HepG2 (cell line): ENCODE data around the gene EXOC6B. TPM values are rescaled to one million over a fixed set of nuclear protein-coding genes. Genes with fewer than 3 reads are reported as not detected.

Source experiments
- ELF3 ChIP-seq: IDR thresholded peaks from 2 replicates; pipeline ENCODE4 v1.6.1; 2016; ENCODE audit warnings: missing genetic modification reagents, missing compliant biosample characterization
- FOSL1 ChIP-seq: sonication (generic); formaldehyde crosslinking; IDR thresholded peaks from 2 replicates; pipeline ENCODE4 v1.9.0; 2021; ENCODE audit warnings: missing genetic modification reagents, borderline replicate concordance
- FOXK1 ChIP-seq: sonication (generic); formaldehyde crosslinking; IDR thresholded peaks from 2 replicates; pipeline ENCODE4 v1.4.0; 2020; ENCODE audit warnings: low read depth, missing genetic modification reagents, borderline replicate concordance
- HDAC1 ChIP-seq: sonication (generic); formaldehyde crosslinking; IDR thresholded peaks from 2 replicates; pipeline ENCODE4 v1.5.1; 2020; ENCODE audit warnings: mild to moderate bottlenecking, missing genetic modification reagents
- HMG20B ChIP-seq: conservative IDR thresholded peaks from 2 replicates; pipeline ENCODE4 v1.6.1; 2016; ENCODE audit warnings: missing genetic modification reagents, missing compliant biosample characterization
- NFIC ChIP-seq: IDR thresholded peaks from 2 replicates; pipeline ENCODE4 v1.6.1; 2012; ENCODE audit warnings: mild to moderate bottlenecking, low read length, inconsistent platforms
- PATZ1 ChIP-seq: sonication (generic); formaldehyde crosslinking; IDR thresholded peaks from 2 replicates; pipeline ENCODE4 v1.4.0; 2020; ENCODE audit warnings: missing genetic modification reagents
- TBX3 ChIP-seq: fragments of 450-650 bp; IDR thresholded peaks from 2 replicates; pipeline ENCODE4 v1.6.1; 2017; ENCODE audit warnings: antibody characterized with exemption, mild to moderate bottlenecking, inconsistent platforms, borderline replicate concordance
- ZFP62 ChIP-seq: sonication (generic); formaldehyde crosslinking; IDR thresholded peaks from 2 replicates; pipeline ENCODE4 v1.4.0; 2020; ENCODE audit warnings: missing genetic modification reagents
- ZNF12 ChIP-seq: sonication (generic); formaldehyde crosslinking; IDR thresholded peaks from 2 replicates; pipeline ENCODE4 v1.5.0; 2020; ENCODE audit warnings: missing genetic modification reagents
- ZNF224 ChIP-seq: sonication (generic); formaldehyde crosslinking; IDR thresholded peaks from 2 replicates; pipeline ENCODE4 v1.5.0; 2020; ENCODE audit warnings: mild to moderate bottlenecking, missing genetic modification reagents
- ZNF30 ChIP-seq: sonication (generic); formaldehyde crosslinking; IDR thresholded peaks from 2 replicates; pipeline ENCODE4 v1.5.0; 2020; ENCODE audit warnings: mild to moderate bottlenecking, missing genetic modification reagents
- ZNF431 ChIP-seq: sonication (generic); formaldehyde crosslinking; IDR thresholded peaks from 2 replicates; pipeline ENCODE4 v1.9.0; 2022; ENCODE audit warnings: missing genetic modification reagents, low read depth, mild to moderate bottlenecking, borderline replicate concordance
- ZNF564 ChIP-seq: sonication (generic); formaldehyde crosslinking; IDR thresholded peaks from 2 replicates; pipeline ENCODE4 v1.8.1; 2023; ENCODE audit warnings: mild to moderate bottlenecking, missing genetic modification reagents
- ZNF709 ChIP-seq: sonication (generic); formaldehyde crosslinking; IDR thresholded peaks from 2 replicates; pipeline ENCODE4 v1.5.0; 2020; ENCODE audit warnings: mild to moderate bottlenecking, missing genetic modification reagents
- ZNF792 ChIP-seq: IDR thresholded peaks from 2 replicates; pipeline ENCODE4 v1.6.1; 2016
- polyA plus RNA-seq, 8 experiments: library from polyadenylated mRNA; depleted of rRNA in 3 of 8; stranded (reverse) in 7 of 8; unstranded in 1 of 8; fragments of >200 nt; fragmentation: Illumina TruSeq in 4 of 8; extraction: Trizol in 4 of 8; gene quantifications; 2 replicates each; pipeline versions ENCODE4 v1.2.1 to v1.2.3, GENCODE V29; 2011 to 2016; ENCODE audit warnings: low read depth in 4 of 8, missing spikeins in 1 of 8, mixed read lengths in 1 of 8; ENCODE audit not compliant: insufficient read depth in 1 of 8
- total RNA-seq, 5 experiments: library from RNA; depleted of rRNA; stranded (reverse); fragments of >200 nt; fragmentation: Illumina TruSeq; extraction: Trizol; gene quantifications; 2 replicates each; pipeline ENCODE4 v1.2.3, GENCODE V29; 2016; ENCODE audit warnings: low read depth in 1 of 5
- TF ChIP-seq, protein P1 (sequence below): sonication (generic); formaldehyde crosslinking; IDR thresholded peaks from 2 replicates; pipeline ENCODE4 v1.4.0; 2020; ENCODE audit warnings: missing genetic modification reagents, borderline replicate concordance
- TF ChIP-seq, protein P2 (sequence below), 2 experiments: sonication (generic) in 1 of 2; formaldehyde crosslinking in 1 of 2; IDR thresholded peaks; 2 replicates each; pipeline versions ENCODE4 v1.5.1 to v1.6.1; 2011 to 2020; ENCODE audit warnings: borderline replicate concordance in 1 of 2, low read depth in 1 of 2, low read length in 1 of 2, mild to moderate bottlenecking in 1 of 2, missing genetic modification reagents in 1 of 2, moderate library complexity in 1 of 2
- TF ChIP-seq, protein P3 (sequence below): sonication (generic); formaldehyde crosslinking; IDR thresholded peaks from 2 replicates; pipeline ENCODE4 v1.4.0; 2020; ENCODE audit warnings: low read depth, missing genetic modification reagents

The EXOC6B gene
- total and polyA plus RNA-seq, 2 of the 13 experiments (the other 11 are each of a cell fraction or from before 2014, with no cell fraction given), result 9.1 to 15.9 TPM

DNA sequence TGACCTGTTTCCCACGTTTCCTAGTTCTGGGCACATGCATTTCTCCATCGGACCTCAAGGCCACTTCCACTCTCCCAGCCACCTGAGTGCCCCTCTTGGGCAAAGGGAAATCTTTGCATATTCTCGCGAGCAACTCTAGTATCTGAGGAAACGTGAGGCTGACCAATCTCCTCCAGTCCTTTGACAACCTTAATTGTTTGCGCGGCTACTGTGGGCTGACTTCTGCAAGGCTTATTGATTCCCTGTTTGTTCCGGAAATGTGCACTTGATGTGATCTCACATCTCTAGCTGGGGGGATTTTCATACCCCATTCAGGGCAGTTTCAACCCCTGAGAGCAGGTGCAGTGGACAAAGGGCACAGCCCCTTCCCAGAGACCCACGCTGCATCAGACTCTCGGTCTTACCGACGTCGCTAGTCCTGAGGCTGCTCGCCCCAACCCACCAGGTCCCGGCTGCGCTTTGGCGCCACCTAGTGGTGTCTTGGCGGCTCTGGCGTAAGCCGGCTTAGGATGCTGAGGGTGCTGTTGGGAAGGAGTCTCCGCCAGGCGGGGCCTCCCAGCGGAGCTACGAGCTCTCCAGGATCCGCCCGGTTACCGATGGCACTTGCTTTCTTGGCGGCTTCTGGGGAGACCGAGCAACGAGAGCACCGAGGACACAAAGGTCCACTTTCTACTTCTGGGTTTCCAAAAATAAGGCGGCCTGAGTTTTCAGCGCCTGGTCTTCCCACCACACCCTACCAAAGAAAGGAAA lies 36.6 kb upstream of the EXOC6B start (continued):
- peak; percentile 58 for TF ChIP-seq PATZ1
- peak; percentile 70; the same call in 1 of the 2 replicates for TF ChIP-seq HDAC1 (CRISPR knock-in tag)
- no peak for TF ChIP-seq ZNF564 (CRISPR knock-in tag)
- no peak for TF ChIP-seq ZNF224 (CRISPR knock-in tag)
- TF ChIP-seq, protein P1, sequence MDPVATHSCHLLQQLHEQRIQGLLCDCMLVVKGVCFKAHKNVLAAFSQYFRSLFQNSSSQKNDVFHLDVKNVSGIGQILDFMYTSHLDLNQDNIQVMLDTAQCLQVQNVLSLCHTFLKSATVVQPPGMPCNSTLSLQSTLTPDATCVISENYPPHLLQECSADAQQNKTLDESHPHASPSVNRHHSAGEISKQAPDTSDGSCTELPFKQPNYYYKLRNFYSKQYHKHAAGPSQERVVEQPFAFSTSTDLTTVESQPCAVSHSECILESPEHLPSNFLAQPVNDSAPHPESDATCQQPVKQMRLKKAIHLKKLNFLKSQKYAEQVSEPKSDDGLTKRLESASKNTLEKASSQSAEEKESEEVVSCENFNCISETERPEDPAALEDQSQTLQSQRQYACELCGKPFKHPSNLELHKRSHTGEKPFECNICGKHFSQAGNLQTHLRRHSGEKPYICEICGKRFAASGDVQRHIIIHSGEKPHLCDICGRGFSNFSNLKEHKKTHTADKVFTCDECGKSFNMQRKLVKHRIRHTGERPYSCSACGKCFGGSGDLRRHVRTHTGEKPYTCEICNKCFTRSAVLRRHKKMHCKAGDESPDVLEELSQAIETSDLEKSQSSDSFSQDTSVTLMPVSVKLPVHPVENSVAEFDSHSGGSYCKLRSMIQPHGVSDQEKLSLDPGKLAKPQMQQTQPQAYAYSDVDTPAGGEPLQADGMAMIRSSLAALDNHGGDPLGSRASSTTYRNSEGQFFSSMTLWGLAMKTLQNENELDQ (CRISPR knock-in tag), result no peak
- TF ChIP-seq ZNF12 (CRISPR knock-in tag), result peak; percentile 69; the same call in 1 of the 2 replicates
- TF ChIP-seq FOXK1 (CRISPR knock-in tag), result no peak
- TF ChIP-seq NFIC, result no peak
- no peak for TF ChIP-seq ZNF431
- TF ChIP-seq ELF3, result 0 out of 2 replicates have a peak, but pooled peaks have one; percentile 30
- TF ChIP-seq, protein P2, sequence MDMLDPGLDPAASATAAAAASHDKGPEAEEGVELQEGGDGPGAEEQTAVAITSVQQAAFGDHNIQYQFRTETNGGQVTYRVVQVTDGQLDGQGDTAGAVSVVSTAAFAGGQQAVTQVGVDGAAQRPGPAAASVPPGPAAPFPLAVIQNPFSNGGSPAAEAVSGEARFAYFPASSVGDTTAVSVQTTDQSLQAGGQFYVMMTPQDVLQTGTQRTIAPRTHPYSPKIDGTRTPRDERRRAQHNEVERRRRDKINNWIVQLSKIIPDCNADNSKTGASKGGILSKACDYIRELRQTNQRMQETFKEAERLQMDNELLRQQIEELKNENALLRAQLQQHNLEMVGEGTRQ (IDR thresholded peaks at IDR 0.05; ENCODE audit: low read depth, low read length), result no peak
- TF ChIP-seq, protein P2 (CRISPR knock-in tag; IDR thresholded peaks at IDR 0.05; ENCODE audit: borderline replicate concordance), result no peak
- no peak for TF ChIP-seq ZNF792 (CRISPR knock-in tag)
- TF ChIP-seq ZFP62, result 0 out of 2 replicates have a peak, but pooled peaks have one; percentile 37
- no peak for TF ChIP-seq TBX3
- TF ChIP-seq ZNF30, result no peak
- TF ChIP-seq ZNF709 (CRISPR knock-in tag), result no peak
- TF ChIP-seq, protein P3, sequence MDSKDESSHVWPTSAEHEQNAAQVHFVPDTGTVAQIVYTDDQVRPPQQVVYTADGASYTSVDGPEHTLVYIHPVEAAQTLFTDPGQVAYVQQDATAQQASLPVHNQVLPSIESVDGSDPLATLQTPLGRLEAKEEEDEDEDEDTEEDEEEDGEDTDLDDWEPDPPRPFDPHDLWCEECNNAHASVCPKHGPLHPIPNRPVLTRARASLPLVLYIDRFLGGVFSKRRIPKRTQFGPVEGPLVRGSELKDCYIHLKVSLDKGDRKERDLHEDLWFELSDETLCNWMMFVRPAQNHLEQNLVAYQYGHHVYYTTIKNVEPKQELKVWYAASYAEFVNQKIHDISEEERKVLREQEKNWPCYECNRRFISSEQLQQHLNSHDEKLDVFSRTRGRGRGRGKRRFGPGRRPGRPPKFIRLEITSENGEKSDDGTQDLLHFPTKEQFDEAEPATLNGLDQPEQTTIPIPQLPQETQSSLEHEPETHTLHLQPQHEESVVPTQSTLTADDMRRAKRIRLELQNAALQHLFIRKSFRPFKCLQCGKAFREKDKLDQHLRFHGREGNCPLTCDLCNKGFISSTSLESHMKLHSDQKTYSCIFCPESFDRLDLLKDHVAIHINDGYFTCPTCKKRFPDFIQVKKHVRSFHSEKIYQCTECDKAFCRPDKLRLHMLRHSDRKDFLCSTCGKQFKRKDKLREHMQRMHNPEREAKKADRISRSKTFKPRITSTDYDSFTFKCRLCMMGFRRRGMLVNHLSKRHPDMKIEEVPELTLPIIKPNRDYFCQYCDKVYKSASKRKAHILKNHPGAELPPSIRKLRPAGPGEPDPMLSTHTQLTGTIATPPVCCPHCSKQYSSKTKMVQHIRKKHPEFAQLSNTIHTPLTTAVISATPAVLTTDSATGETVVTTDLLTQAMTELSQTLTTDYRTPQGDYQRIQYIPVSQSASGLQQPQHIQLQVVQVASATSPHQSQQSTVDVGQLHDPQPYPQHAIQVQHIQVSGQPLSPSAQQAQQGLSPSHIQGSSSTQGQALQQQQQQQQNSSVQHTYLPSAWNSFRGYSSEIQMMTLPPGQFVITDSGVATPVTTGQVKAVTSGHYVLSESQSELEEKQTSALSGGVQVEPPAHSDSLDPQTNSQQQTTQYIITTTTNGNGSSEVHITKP, result no peak
- no peak for TF ChIP-seq HMG20B
- no peak for TF ChIP-seq FOSL1 (CRISPR knock-in tag)
